Measurements from ENCODE around the gene ZNF638.

- TF ChIP-seq USF1 (CRISPR knock-in tag; IDR thresholded peaks at IDR 0.05), result no peak
- TF ChIP-seq CTCF (IDR thresholded peaks at IDR 0.05), result no peak
- TF ChIP-seq NFYB (CRISPR knock-in tag; conservative IDR thresholded peaks at IDR 0.05; ENCODE audit: low read depth), result no peak
- no peak for TF ChIP-seq CBFB (CRISPR knock-in tag; IDR thresholded peaks at IDR 0.05; ENCODE audit: low read depth)
- no peak for TF ChIP-seq ZBTB21 (CRISPR knock-in tag; IDR thresholded peaks at IDR 0.05; ENCODE audit: borderline replicate concordance)
- TF ChIP-seq ELF4 (CRISPR knock-in tag; IDR thresholded peaks at IDR 0.05; ENCODE audit: low read depth), result no peak
- no peak for TF ChIP-seq ATF3 (CRISPR knock-in tag; conservative IDR thresholded peaks at IDR 0.05)
- TF ChIP-seq NR2C2 (CRISPR knock-in tag; IDR thresholded peaks at IDR 0.05), result no peak
- no peak for TF ChIP-seq AFF4 (CRISPR knock-in tag; IDR thresholded peaks at IDR 0.05; ENCODE audit: borderline replicate concordance)
- no peak for TF ChIP-seq TP53 (CRISPR knock-in tag; IDR thresholded peaks at IDR 0.05)
Observed at GRCh38 chr2:71298914-71299313, 32.7 kb upstream of the ZNF638 start.
